GM23338 (cell line): Measurements from ENCODE around the gene ZNF518A. TPM values are rescaled to one million over a fixed set of nuclear protein-coding genes. Genes with fewer than 3 reads are reported as not detected.

ENCODE experiments used
- ATAC-seq: fragments of 200-7000 bp; cut with Tn5 transposase; 3 replicates; pipeline ENCODE4 v1.9.1; 2020
- DNase-seq: peaks from one replicate; pipeline ENCODE4 v3.0.0-alpha.2; 2015; ENCODE audit warnings: low spot score
- H2AFZ ChIP-seq: fragments of 200-600 bp; sonication (generic); 2 replicates; pipeline ENCODE4 v1.8.0; 2016; ENCODE audit warnings: antibody characterized with exemption, mild to moderate bottlenecking, moderate library complexity
- H3F3A ChIP-seq: fragments of 200-600 bp; sonication (generic); replicated peaks from 2 replicates; pipeline ENCODE4 v1.8.0; 2017; ENCODE audit warnings: antibody characterized with exemption, mixed run types, low read depth
- H3K27ac ChIP-seq: fragments of 200-600 bp; sonication (generic); 2 replicates; pipeline ENCODE4 v1.6.1; 2016; ENCODE audit warnings: low read depth
- H3K27me3 ChIP-seq: fragments of 200-600 bp; sonication (generic); 2 replicates; pipeline ENCODE4 v1.8.0; 2016; ENCODE audit warnings: mild to moderate bottlenecking, mixed run types, moderate library complexity; ENCODE audit not compliant: insufficient read depth
- H3K36me3 ChIP-seq: fragments of 200-600 bp; sonication (generic); 2 replicates; pipeline ENCODE4 v1.8.0; 2016; ENCODE audit warnings: mild to moderate bottlenecking; ENCODE audit not compliant: insufficient read depth
- H3K4me1 ChIP-seq: fragments of 200-600 bp; sonication (generic); 2 replicates; pipeline ENCODE4 v1.8.0; 2016; ENCODE audit warnings: mild to moderate bottlenecking, moderate library complexity; ENCODE audit not compliant: insufficient read depth
- H3K4me2 ChIP-seq: fragments of 200-600 bp; sonication (generic); 2 replicates; pipeline ENCODE4 v1.7.1; 2017; ENCODE audit warnings: mixed run types
- H3K4me3 ChIP-seq: fragments of 200-600 bp; sonication (generic); 2 replicates; pipeline ENCODE4 v1.6.1; 2016; ENCODE audit warnings: mixed run types
- H3K79me2 ChIP-seq: fragments of 200-600 bp; sonication (generic); replicated peaks from 2 replicates; pipeline ENCODE4 v1.8.0; 2017; ENCODE audit warnings: mild to moderate bottlenecking; ENCODE audit not compliant: insufficient read depth
- H3K9me2 ChIP-seq: fragments of 200-600 bp; sonication (generic); 2 replicates; pipeline ENCODE4 v1.8.0; 2017; ENCODE audit not compliant: insufficient read depth
- H4K20me1 ChIP-seq: fragments of 200-600 bp; sonication (generic); replicated peaks from 2 replicates; pipeline ENCODE4 v1.8.0; 2017; ENCODE audit warnings: mild to moderate bottlenecking; ENCODE audit not compliant: insufficient read depth
- H3K27ac Mint-ChIP-seq: 2 replicates; pipeline ENCODE4 v1.8.0; 2020; ENCODE audit warnings: inconsistent platforms, mild to moderate bottlenecking, moderate library complexity, mixed read lengths
- H3K27me3 Mint-ChIP-seq: 3 replicates; pipeline ENCODE4 v1.8.0; 2022; ENCODE audit warnings: low read depth, mild to moderate bottlenecking, moderate library complexity, mixed read lengths, inconsistent platforms; ENCODE audit not compliant: insufficient read depth, poor library complexity
- H3K36me3 Mint-ChIP-seq: 3 replicates; pipeline ENCODE4 v1.8.0; 2021; ENCODE audit warnings: low read depth, mild to moderate bottlenecking, inconsistent platforms, moderate library complexity, mixed read lengths
- H3K4me1 Mint-ChIP-seq: 3 replicates; pipeline ENCODE4 v1.8.0; 2020; ENCODE audit warnings: mild to moderate bottlenecking, inconsistent platforms, mixed read lengths
- H3K4me3 Mint-ChIP-seq: 3 replicates; pipeline ENCODE4 v1.8.0; 2021; ENCODE audit warnings: moderate library complexity, mild to moderate bottlenecking, inconsistent platforms, mixed read lengths
- H3K9me3 Mint-ChIP-seq: 3 replicates; pipeline ENCODE4 v1.8.0; 2020; ENCODE audit warnings: moderate library complexity, mild to moderate bottlenecking, inconsistent platforms, mixed read lengths
- CREB1 ChIP-seq: fragments of 250-450 bp; sonication (Bioruptor Pico); IDR thresholded peaks from 2 replicates; pipeline ENCODE4 v1.5.0; 2020; ENCODE audit warnings: low read depth, mild to moderate bottlenecking, moderate library complexity
- CTCF ChIP-seq, 2 experiments: fragments of 200-600 bp in 1 of 2; sonication (generic) in 1 of 2; conservative IDR thresholded peaks; 2 replicates each; pipeline versions ENCODE4 v1.5.1 to v1.6.1; 2016 to 2017; ENCODE audit warnings: antibody characterized with exemption in 2 of 2, low read depth in 2 of 2, mild to moderate bottlenecking in 2 of 2, moderate library complexity in 1 of 2
- EZH2 ChIP-seq: fragments of 200-600 bp; sonication (generic); IDR thresholded peaks from one replicate; pipeline ENCODE4 v1.8.0; 2017; ENCODE audit warnings: antibody characterized with exemption, mild to moderate bottlenecking, low read depth; ENCODE audit not compliant: unreplicated experiment
- EZH2phosphoT487 ChIP-seq: fragments of 200-600 bp; sonication (generic); IDR thresholded peaks from one replicate; pipeline ENCODE4 v1.8.1; 2018; ENCODE audit warnings: antibody characterized with exemption; ENCODE audit not compliant: unreplicated experiment
- JUNB ChIP-seq: IDR thresholded peaks from one replicate; pipeline ENCODE4 v1.6.1; 2016; ENCODE audit warnings: antibody characterized with exemption; ENCODE audit not compliant: unreplicated experiment
- NANOG ChIP-seq: IDR thresholded peaks from 2 replicates; pipeline ENCODE4 v1.6.1; 2016; ENCODE audit warnings: antibody characterized with exemption, borderline replicate concordance
- POLR2AphosphoS5 ChIP-seq: IDR thresholded peaks from 2 replicates; pipeline ENCODE4 v1.6.1; 2016; ENCODE audit warnings: antibody characterized with exemption, low read depth
- REST ChIP-seq: IDR thresholded peaks from one replicate; pipeline ENCODE4 v1.6.1; 2018; ENCODE audit warnings: antibody characterized with exemption; ENCODE audit not compliant: unreplicated experiment
- STAT1 ChIP-seq: IDR thresholded peaks from one replicate; pipeline ENCODE4 v1.6.1; 2016; ENCODE audit warnings: antibody characterized with exemption; ENCODE audit not compliant: unreplicated experiment
- ZNF114 ChIP-seq: fragments of 250-450 bp; sonication (Bioruptor Pico); IDR thresholded peaks from 2 replicates; pipeline ENCODE4 v1.5.0; 2020; ENCODE audit warnings: mild to moderate bottlenecking, moderate library complexity
- ZNF331 ChIP-seq: fragments of 250-450 bp; sonication (Bioruptor Pico); IDR thresholded peaks from 2 replicates; pipeline ENCODE4 v1.5.0; 2020; ENCODE audit warnings: low read depth, mild to moderate bottlenecking, moderate library complexity
- ZNF462 ChIP-seq: fragments of 250-450 bp; sonication (Bioruptor Pico); IDR thresholded peaks from 2 replicates; pipeline ENCODE4 v1.5.0; 2020; ENCODE audit warnings: mild to moderate bottlenecking, moderate library complexity
- polyA plus RNA-seq: library from polyadenylated mRNA; unstranded; fragments of >200 nt; fragmentation: Nextera tagmentation; extraction: Ambion mirVana; gene quantifications from 2 replicates; pipeline ENCODE4 v1.2.1, GENCODE V29; 2016
- total RNA-seq: library from RNA; depleted of rRNA; stranded (reverse); fragments of >200 nt; shearing (Covaris generic); gene quantifications from 2 replicates; pipeline ENCODE4 v1.2.3, GENCODE V29; 2014
- TF ChIP-seq, protein P1 (sequence below): IDR thresholded peaks from 2 replicates; pipeline ENCODE4 v1.6.1; 2016; ENCODE audit warnings: antibody characterized with exemption

The ZNF518A gene
- total and polyA plus RNA-seq, 2 experiments from 2014 or later, result 44.6 to 52.1 TPM

DNA sequence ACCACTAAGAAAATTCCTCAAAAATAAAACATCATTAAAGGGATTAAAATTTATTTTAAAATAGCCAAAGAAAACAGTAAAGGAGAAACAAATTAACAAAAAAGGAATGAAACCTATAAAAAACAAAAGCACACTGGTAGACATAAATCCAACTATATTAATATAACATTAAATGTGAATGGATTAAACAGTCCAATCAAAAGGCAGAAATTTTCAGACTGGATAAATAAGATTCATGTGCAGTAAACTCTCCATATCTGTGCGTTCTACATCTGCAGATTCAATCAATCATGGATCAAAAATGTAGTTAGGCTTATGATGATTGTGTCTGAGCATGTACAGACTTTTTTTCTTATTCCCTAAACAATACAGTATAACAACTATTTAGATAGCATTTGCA lies 42.6 kb downstream of the ZNF518A start:
- Histone ChIP-seq H3K79me2 (no peaks in the 10 kb centered on the region), H2AFZ (no peak overlapping the region), H3K27ac (no peak overlapping the region), H3K27me3 (no peaks in the 10 kb centered on the region), H3K9me2 (peaks cover 3% of the 10 kb centered on the region; the same call in 1 of the 2 replicates), H3K36me3 (peaks cover 3% of the 10 kb centered on the region; the same call in 1 of the 2 replicates), H4K20me1 (no peaks in the 10 kb centered on the region), H3K4me3 (no peak overlapping the region), H3K4me1 (no peaks in the 10 kb centered on the region), H3K4me2 (no peak overlapping the region), H3F3A (no peaks in the 10 kb centered on the region)
- Mint-ChIP-seq H3K27me3 (peaks cover 2% of the 10 kb centered on the region), H3K4me1 (no peaks in the 10 kb centered on the region), H3K4me3 (no peak overlapping the region), H3K9me3 (peaks cover 39% of the 10 kb centered on the region), H3K36me3 (peaks cover 27% of the 10 kb centered on the region), H3K27ac (no peak overlapping the region)
- TF ChIP-seq REST, result no peak
- no peak for TF ChIP-seq EZH2phosphoT487
- TF ChIP-seq, protein P1, sequence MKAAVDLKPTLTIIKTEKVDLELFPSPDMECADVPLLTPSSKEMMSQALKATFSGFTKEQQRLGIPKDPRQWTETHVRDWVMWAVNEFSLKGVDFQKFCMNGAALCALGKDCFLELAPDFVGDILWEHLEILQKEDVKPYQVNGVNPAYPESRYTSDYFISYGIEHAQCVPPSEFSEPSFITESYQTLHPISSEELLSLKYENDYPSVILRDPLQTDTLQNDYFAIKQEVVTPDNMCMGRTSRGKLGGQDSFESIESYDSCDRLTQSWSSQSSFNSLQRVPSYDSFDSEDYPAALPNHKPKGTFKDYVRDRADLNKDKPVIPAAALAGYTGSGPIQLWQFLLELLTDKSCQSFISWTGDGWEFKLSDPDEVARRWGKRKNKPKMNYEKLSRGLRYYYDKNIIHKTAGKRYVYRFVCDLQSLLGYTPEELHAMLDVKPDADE, result no peak
- no peak for TF ChIP-seq EZH2
- TF ChIP-seq STAT1, result no peak
- no peak for TF ChIP-seq ZNF462 (CRISPR knock-in tag)
- TF ChIP-seq JUNB, result no peak
- no peak for TF ChIP-seq NANOG
- no peak for TF ChIP-seq CTCF (conservative IDR thresholded peaks at IDR 0.05; ENCODE audit: low read depth in 2 of 2)
- no peak for TF ChIP-seq ZNF331 (CRISPR knock-in tag)
- TF ChIP-seq POLR2AphosphoS5, result no peak
- TF ChIP-seq ZNF114, result no peak
- TF ChIP-seq CREB1 (CRISPR knock-in tag), result no peak
- ATAC-seq (no peak), DNase-seq (no peak)
